ENCODE data around the gene TTYH2.

GRCh38 chr17:74290340-74290739 lies 77.0 kb downstream of the TTYH2 start:
- no peak for TF ChIP-seq POLR2A (IDR thresholded peaks at IDR 0.05)
- TF ChIP-seq CTCF (IDR thresholded peaks at IDR 0.05) = no peak
